Measurements from ENCODE around the gene SBNO1.

GRCh38 chr12:123393747-123394146 lies 29.1 kb upstream of the SBNO1 start:
- TF ChIP-seq CTCF (IDR thresholded peaks at IDR 0.05; ENCODE audit: low read length) (no peak), EZH2 (IDR thresholded peaks at IDR 0.05; ENCODE audit: borderline replicate concordance, low read length) (no peak)

Data from OCI-LY1 (cell line).